HG03432 (cell line): Measurements from ENCODE around the gene LTO1.

Source experiments
- ATAC-seq: cut with Tn5 transposase; IDR thresholded peaks from one replicate; pipeline ENCODE4 v1.9.1; 2021; ENCODE audit warnings: mild to moderate bottlenecking, moderate library complexity; ENCODE audit not compliant: unreplicated experiment

LTO1 gene

DNA sequence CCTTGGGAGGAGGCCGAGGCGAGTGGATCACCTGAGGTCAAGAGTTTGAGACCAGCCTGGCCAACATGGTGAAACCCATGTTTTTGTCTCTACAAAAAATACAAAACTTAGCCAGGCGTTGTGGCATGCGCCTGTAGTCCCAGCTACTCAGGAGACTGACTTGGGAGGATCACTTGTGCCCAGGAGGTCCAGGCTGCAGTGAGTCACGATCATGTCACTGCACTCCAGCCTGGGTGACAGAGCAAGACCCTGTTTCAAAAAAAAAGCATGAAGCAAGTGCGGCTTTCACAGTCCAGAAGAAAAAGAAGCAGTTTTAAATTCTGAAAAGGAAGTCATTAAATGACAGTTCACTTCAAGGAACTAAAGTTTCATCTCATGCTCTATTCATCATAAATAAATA is 7.1 kb upstream of the LTO1 start:
- ATAC-seq: no peak

DNA sequence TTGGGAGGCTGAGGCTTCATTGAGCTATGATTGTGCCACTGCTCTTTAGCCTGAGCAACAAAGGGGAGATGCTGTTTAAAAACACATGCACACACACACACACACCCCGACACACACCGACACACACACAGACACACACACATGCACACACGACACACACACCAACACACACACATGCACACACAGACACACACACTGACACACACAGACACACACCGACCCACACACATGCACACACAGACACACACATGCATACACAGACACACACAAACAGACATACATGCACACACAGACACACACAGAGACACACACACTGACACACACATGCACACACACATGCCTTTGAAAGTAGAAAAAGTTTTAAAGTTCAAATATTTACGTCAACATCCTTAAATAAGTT is 5.5 kb upstream of the LTO1 start:
- ATAC-seq: no peak

DNA sequence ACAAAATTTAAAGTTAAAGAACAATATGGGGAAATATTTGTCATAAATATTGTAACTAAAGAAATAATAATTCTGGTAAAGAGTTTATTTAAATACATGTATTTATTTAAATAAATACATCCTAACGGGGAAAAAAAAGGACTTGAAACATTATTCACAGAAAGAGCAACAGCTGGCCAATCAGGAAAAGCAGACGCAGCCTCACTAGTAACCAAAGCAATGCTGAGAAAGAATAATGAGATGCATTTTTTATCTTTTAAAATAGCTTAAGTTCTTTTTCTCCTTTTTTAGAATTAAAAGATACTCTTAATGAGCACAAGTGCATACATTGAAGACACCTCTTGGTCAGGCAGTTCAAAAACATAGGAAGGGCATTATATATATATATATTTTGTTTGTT is 2.6 kb upstream of the LTO1 start:
- ATAC-seq: no peak

DNA sequence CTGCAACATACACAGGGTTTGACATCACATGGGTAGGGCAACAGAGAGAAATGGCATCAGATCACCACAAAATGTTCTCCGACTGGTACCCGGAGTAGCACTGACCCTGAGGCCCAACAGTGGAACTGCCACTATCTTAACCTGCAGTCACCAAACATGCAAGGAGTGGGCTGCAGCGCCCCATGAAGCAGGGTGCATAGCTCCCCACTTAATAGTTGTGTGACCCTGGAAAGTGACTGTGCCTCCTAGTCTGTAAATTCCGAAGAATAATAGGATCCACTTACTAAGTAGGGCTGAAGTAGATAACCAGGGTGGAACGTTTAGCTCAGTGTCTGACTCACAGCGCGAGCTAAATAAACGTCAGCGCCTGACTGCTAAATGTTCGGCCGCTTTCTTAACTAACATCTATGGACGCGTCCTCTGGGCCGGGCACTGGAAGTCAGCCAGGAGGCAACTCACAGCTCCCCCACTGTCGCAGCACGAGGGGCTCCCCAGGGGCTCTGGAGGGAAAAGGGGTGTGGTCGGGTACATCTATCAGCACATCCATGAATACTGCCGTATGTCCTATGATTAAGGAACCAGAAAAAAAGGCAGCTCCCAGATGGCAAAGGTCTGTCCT is 777 bp downstream of the LTO1 start:
- ATAC-seq: no peak

DNA sequence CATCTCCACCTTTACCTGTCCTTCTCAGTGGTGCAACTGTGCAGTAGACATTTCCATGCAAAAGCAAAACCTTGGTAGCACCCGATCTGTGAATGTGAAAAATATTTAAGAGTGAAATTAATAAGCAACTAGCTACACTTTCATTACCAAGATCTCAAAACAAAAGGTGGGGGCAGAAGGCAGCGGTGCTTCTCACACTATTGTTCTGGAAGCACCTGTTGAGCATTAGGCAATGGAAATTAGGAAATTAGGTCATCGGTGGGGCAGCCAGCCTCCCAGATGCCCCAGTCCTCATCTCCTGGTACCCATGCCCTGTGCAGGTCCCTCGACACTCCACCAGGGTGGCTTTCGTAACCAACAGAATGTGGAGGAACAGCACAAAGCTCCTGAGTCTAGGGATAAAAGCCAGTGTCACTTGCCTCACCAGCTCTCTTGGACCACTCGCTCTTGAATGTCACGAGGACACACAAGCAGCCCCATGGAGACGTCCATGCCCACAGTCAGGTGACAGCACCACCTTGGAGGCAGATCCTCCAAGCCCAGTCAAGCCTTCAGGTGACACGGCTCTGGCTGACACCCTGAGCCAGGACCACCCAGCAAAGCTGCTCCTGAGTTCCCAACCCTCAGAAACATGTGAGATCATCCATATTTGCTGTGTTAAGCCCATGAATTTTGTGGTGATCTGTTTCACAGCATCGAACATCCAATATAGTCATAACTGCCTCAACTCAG is 3.3 kb downstream of the LTO1 start:
- no peak for ATAC-seq

DNA sequence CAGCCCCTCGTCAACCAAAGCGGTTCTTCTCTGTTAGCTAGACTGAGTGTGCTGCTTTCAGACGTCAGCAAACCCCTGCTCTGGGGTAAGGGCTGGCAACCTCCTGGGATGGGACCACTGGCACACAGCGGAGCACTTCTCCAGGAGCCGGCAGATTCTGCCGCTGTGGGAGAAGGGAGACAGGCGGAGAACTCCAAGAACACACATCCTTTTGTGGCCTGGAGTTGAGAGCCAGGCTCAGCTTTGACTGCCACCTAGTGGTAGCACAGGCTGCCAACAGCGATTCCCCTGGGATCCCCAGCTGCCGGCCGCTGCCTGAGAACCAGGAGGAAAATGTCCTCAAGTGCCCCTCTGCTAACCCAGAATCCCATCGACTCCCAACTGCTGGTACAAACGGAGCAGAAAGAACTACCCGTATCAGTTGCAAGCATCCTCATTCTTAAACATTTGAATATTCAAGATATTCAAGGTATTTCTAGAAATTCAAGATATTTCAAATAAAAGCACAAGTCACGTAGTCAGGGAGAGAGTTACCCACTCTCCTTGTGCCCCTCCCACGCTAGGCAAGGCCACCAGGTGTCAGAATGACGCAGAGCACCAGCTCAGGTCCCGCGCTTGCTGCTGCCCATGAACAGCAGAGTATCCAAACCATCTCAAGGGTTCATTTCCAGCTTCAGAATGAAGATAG is 4.9 kb downstream of the LTO1 start:
- ATAC-seq: no peak

DNA sequence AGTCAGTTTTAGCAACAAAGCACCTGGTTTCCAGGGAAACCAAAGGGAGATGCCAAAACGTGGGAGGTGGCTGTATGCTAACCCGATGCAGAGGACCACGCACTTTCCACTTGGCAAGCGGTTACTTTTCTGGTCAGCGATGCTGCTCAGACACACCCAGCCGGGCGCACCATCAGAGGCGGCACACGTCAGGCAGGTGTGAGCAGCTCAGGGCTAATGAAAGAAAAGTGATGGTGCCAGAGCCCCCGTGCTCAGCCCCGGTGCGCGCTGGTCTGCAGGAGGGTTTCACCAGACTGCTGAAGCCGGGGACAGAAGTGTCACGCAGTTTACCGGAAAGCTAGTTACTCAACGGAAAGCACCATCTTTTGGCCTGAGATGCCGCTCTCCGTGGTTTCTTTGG is 5.7 kb downstream of the LTO1 start:
- ATAC-seq: no peak

DNA sequence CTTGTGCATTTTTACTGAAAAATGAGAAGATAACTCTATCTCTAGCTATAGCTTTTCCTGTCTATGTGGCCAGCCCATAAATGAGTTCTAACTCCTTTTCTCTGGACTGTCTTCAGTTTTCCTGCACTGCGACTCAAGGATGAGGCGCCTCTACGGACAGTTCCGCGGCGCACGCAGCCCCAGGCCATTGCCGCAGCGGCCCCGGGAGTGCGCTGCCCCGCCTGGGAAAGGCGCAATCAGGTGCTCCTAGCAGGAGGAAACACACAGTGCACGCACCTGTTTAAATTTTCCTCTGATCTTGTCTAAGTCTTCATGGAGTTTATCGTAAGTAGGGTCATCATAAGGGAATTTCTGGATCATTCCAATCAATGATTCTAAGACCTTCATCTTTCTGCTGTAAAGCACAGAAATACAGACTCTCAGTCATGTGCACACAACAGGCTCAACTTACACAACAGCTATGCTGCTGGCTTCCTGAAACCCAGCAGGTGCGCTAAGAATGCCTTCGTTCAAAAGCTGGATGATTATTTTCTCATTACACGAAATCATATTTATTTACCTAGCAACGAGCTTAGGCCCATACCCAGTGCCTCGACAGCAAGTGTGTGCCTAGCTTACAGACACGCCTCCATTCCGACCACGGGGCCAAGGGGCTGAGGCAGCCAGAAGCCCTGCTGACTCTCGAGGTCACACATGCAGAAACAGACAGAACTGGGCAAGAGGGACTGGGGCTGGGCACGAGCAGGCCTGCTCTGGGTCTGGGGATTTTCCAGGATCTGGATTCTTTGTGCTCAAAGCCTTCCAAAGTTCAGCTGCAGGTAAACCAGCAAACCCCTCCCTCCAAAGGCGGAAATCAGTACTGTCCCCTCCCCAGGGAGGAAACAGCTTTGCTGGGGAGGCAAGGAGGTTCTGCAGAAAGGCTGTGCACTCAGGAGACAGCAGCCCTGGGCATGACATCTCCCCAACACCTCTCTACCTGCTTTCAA is 7.2 kb downstream of the LTO1 start:
- no peak for ATAC-seq

DNA sequence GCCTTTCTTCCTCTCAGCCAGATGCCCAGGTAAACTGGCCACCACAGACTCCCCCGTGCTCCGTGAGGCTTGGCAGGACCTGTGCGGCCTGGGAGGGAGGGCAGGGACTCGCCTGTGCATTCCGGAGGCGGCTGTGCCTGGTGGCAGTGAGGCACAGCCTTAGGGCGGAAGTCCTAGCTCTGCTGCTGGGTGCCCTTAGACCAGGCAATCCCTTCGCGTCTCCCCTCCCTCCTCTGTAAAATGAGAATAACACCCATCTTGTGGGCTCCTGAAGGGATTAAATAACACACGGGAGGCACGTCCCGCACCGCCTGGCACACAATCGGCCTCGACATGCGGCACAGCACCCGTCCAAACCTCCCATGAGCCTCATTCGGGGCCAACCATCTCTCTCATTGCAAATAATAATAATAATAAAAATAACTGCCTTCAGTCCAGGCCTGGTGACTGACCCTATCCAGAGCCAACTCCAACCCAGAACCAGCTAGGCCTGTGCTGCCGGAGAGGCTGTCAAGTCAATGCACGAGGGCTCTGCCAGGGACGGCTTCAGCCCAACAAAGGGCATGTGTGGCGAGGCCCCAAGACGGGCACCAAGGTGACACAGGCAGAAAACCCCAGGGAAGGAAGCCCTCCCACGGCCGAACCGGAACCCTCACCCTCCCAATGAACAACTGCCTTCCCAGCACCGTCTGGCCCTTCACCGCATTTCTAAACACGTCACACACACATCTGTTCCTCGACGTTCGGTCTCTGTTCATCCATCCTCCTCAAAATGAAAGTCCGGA is 8.2 kb downstream of the LTO1 start:
- no peak for ATAC-seq

DNA sequence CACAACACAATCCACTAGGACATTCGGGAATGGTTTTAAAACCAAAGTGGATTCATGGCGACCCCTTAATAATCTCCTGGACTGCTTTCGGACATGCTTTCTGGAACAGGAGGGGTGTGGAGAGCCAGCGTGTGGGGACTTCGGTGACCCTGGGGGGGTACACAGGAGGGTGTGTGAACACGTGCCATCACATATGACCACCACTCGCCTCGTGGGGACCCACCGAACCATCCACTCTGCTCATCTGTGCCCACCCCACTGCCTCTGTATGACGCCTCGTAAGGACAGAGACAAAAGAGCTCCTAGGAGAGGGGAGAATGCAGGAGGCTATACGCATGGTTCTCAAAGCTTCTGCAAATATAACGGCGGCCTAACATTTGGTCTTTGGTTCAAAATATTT is 8.9 kb downstream of the LTO1 start:
- no peak for ATAC-seq

DNA sequence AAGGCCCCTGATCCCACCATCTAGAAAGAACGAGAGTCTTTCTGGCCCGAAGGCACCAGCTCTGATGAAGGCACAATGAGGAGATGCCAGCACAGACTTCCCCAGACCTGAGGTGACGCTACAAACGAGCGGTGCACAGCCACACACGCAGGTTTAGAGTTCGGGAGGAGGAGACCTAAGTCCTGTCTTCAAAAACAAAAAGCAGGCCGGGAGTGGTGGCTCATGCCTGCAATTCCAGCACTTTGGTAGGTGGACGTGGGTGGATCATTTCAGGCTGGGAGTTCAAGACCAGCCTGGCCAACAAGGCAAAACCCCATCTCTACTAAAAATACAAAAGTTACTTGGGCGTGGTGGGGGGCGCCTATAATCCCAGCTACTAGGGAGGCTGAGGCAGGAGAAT is 9.5 kb downstream of the LTO1 start:
- ATAC-seq: no peak

DNA sequence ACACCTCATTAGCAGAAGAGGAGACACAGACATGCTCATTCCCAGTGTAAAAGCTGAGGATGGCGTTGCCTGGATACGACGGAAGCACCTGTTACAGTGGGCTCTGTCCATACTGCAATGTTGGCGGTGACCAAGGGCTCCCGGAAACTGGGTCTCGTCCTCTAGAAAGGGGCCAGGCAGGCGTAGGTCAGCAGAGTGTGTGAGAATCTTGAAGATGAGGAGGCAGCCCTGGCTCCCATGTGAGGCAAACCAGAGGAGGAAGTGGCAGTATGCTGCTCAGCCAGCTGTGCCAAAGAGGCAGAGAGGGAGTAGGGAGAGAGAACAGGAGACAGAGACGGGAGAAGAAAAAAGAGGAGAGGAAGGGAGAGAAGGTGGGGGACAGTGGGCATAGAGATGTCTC is 10.3 kb downstream of the LTO1 start:
- ATAC-seq: no peak

DNA sequence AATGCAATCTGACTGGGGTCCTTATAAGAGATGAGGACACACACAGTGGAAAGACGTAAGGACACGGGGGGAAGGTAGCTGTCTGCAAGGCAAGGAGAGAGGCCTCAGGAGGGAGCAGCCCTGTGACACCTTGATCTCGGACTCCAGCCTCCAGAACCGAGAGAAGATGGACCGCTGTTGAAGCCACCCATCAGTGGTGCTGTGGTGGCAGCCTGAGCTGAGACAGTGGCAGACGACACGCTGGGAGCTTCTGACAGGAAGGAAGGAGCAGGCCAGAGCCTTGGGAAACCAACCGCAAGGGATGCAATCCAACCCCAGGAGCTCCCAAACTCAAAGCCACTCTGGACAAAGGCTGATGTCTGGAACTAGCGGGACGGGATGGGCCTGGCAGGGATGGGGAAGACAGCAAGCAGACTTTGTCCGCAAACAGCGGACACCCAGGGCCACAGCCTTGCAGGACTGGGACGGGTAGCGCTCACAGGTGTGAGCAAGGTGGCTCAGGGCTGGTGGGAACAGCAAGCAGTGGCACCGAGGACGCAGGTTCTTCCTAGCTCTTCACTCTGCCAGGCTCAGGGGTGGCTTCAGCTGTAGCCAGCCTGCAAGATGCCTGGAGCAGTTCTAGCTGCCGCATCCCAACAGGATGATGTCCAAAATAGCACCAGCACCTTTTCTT is 10.9 kb downstream of the LTO1 start:
- ATAC-seq: no peak

DNA sequence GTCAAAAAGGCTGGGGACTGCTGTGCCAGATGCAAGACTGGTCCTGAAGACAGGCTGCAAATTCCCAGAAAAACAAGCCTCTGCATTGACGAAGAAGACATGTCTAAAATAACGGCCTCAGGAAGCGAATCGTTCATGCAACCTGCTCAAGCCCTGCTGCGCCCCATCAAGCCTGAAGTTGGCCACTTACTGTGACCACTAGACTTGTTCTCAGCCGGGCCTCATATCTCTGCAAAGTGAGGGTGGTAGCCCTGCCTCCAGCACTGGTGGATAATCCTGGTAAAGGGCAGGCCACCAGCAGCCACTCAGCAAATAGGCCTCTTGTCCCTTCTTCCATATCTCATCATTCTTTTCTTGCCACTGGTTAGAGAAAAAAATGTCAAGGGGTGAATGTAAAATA is 11.8 kb downstream of the LTO1 start:
- no peak for ATAC-seq

DNA sequence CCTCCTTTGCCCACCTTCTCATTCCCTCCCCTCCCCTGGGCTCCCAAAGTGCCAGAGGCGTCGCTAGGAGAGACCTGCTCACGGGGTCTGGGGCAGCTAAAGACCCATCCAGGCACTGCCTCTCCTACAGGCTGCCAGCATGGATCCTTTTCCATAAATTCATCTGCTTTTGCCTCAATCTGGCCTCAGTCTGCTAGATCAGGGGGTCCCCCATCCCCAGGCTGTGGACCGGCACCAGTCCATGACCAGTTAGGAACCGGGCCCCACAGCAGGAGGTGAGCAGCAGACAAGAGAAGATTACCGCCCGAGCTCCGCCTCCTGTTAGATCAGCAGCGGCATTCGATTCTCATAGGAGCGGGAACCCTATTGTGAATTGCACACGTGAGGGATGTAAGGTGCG is 12.3 kb downstream of the LTO1 start:
- ATAC-seq: no peak

DNA sequence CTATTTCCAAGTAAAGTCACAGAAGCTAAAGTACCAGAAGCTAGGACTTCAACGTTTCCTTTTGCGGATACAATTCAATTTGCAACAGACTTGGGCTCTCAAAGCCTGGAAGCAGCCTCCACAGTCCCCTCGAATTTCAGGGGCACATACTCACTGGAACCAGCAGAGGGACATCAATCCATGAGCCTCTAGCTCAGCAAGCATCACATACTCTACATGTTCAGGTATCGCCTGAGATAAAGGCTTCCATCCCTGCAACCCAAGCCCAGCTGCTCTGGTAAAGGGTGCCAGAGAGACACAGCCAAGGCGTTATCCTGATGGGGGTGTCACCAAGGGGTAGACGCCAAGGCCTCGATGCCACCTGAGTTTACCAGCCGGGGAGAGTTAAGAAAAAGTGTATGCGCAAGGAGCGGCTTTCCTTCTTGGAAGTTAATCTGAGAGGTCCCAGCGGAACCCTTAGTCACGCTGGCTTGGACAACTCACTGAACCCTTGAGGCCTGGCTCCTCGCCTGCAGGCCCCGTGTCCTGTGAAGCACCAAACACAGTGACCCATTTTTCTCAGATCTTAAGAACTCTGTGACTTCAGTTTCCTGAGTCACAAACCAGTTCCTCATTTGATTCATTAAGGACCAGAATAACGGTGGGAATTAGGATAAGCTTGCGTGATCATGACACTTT is 13.0 kb downstream of the LTO1 start:
- ATAC-seq: no peak

DNA sequence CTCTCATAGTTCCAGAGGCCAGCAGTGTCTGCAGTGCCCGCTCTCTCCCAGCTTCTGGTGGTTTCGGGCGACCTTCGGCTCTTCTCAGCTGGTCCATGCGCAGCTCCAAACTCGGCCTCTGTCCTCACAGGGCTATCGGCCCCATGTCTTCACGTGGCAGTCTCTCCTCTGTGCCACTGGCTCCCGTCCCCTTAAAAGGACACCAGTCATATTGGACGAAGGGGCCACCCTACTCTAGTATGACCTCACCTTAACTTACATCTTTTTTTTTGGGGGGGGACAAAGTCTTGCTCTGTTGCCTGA is 13.8 kb downstream of the LTO1 start:
- no peak for ATAC-seq

DNA sequence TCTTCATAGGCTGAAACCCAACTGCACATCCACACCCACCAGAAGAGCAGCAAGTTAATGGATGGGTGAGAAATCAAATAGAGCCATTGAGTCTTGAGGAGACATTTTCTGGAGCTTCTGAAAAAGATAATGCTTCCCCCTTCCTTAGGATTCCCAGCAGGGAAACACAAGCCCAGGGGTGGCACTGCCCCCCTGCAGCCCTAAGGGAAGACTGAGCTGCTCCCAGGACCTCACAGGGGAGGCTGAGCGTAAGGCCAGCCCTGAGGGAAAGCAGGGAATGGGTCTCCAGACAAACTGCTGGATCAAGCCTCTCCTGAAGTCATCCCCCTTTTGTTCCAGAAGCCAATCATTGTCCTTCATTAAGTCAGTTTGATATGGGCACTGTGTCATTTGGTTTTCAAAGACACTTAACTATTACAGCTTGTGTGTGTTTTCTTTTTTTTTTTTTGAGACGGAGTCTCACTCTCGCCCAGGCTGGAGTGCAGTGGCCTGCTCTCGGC is 15.1 kb downstream of the LTO1 start:
- no peak for ATAC-seq

DNA sequence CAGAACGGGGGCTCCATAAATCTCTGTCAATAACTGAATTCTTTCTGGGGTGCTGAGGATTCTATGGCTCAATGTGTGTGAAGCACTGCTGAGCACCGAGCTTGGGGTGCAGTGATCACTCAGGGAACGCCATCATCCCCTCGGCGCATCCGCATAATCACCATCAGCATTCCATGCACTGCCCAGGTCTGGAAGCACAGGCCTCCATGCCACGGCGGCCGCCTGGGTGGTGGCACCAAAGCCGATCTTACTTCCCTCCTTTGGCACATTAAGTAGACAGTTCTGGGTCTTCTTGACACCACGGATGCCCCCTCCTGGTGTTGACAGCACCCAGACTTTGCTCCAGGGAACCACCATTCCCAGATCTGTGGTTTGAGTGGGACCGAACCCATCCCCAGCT is 15.6 kb downstream of the LTO1 start:
- ATAC-seq: no peak
